ENCODE measurements around the gene DELE1.

DNA sequence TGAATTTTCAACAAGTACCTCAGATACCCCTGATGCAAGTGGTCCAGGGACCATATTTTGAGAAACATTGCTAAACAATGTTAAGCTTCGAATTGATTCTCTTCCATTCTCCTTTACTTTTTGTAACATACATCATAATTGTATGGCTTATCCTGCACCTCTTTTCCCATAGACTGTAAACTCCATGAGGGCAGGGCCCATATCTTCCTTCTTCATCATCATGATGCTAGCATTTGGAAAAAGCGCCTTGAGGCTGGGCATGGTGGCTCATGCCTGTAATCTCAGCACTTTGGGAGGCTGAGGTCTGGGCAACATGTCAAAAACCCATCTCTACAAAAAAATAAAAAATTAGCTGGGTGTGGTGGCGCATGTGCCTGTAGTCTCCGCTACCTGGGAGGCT is 14.5 kb upstream of the DELE1 start:
- TF ChIP-seq, protein P1, sequence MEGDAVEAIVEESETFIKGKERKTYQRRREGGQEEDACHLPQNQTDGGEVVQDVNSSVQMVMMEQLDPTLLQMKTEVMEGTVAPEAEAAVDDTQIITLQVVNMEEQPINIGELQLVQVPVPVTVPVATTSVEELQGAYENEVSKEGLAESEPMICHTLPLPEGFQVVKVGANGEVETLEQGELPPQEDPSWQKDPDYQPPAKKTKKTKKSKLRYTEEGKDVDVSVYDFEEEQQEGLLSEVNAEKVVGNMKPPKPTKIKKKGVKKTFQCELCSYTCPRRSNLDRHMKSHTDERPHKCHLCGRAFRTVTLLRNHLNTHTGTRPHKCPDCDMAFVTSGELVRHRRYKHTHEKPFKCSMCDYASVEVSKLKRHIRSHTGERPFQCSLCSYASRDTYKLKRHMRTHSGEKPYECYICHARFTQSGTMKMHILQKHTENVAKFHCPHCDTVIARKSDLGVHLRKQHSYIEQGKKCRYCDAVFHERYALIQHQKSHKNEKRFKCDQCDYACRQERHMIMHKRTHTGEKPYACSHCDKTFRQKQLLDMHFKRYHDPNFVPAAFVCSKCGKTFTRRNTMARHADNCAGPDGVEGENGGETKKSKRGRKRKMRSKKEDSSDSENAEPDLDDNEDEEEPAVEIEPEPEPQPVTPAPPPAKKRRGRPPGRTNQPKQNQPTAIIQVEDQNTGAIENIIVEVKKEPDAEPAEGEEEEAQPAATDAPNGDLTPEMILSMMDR (IDR thresholded peaks at IDR 0.05): no peak
- no peak for TF ChIP-seq POLR2A (IDR thresholded peaks at IDR 0.05)

All from stomach (tissue), 4 donors.